GM21360 (cell line): ENCODE measurements around the gene VGLL3.
"Not testable (repeated sequence)": the region's sequence is repeated elsewhere in the genome, so short reads cannot be mapped to it uniquely, and the experiment has no call there.

Experiments
- ATAC-seq: cut with Tn5 transposase; IDR thresholded peaks from one replicate; pipeline ENCODE4 v1.9.1; 2021; ENCODE audit warnings: mild to moderate bottlenecking, moderate library complexity; ENCODE audit not compliant: unreplicated experiment

VGLL3 gene

DNA sequence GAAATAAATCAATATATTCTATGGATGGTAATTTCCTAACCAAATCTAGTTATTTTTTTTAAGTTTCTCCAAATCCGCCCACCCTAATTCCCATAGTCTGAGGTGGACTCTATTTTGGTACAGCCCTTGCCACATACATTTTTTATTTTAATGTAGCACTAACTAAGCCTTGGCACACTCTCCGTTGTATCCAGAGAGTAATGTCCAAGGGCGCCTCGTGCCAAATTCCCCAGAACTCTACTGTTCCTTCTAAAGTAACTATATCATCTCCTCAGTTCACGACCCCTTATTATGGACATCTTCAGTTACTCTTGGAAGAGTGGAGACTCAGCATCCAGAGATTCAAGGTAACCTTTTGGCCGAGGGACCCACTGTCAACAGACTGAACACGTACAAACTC lies 1.3 kb downstream of the VGLL3 start:
- ATAC-seq, result no peak

DNA sequence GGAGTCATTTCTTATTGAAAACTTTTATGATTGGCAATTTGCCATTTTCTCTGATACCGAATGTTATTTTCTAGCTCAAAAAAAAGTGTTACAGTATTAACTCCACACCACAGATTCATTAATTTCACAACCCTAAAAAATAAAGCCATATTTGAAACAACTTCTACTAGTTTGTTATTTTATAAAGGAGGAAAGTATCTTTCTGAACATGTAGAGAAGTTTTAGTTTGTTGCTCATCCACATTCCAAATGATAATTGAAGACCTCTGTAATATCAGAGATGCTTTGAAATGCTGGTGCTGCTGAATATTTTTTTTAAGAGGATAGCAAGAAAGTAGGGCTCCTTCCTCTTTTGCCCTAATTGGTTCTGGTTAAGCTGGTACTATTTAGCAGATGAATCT lies 1.9 kb downstream of the VGLL3 start:
- no peak for ATAC-seq

DNA sequence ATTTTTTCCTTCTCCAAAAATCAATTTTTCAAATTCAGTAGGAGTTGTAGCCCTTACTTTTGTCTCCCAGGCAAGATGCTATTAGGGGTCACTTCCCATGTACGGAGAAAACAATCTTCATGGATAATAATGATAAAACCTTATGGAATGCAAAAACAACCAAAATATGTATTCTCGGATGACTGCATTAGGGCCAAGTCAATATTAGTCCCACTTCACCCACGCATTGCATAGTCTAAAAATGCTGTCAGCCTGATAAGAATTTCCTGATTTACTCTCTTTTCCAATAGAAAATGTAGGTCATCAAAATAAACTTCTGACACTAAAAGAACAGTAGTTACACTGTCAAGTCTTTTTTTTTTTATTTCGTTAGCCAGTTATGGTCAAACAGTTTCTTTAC lies 2.7 kb downstream of the VGLL3 start:
- no peak for ATAC-seq

- ATAC-seq, result no peak
These were observed 3.6 kb downstream of the VGLL3 start for GRCh38 chr3:86987421-86987715.

- ATAC-seq, result no peak
These were observed 4.1 kb downstream of the VGLL3 start for GRCh38 chr3:86986671-86987420.

DNA sequence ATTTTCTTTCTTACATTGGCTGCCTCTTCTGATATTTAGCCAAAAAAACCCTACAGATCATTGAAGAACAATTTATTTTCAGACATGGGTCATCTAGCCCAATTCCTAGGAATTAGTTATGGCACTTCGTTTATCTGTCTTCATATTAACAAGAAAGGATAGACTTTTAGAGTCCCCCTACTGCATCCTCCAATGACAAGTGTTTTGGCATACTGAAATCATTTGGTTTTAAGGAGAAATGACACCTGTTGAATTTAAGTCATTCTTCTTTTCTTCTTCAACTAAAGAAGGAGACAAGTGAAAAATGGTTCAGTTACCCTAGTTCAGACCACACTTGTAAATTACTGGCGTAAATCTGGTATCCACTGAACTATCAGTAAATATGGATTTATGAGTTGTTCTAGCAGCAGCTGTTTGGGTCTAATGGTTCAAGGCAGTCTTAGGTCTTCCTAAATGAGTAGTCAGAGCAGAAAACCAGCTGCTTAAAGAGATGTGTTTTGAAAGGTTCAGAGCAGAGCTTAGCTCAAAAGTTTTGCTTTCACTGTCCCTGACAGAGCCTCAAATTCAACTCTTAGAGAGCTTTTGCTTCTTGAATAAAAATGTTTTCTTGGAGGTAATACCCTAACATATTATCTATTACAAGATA lies 5.6 kb downstream of the VGLL3 start:
- no peak for ATAC-seq

DNA sequence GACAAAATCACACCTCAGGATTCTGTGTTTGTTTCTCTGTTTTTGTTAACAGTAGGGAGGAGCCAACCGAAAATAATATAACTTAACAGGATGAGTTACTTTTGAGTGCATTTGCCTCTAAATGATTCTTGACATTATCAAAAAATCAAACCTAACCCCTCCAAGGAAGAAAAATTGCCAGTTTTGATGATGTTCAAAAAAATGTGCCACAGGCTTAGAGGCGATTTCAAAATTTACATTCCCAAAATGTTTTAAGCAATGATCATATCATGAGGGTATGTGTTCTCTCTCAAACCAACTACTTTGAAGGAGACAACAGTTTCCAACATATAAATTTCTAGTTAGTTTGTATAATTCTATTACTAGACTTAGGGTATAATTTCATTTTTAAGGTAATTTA lies 6.7 kb downstream of the VGLL3 start:
- ATAC-seq, result no peak

GRCh38 chr3:86982883-86983282 lies 8.1 kb downstream of the VGLL3 start:
- no peak for ATAC-seq

DNA sequence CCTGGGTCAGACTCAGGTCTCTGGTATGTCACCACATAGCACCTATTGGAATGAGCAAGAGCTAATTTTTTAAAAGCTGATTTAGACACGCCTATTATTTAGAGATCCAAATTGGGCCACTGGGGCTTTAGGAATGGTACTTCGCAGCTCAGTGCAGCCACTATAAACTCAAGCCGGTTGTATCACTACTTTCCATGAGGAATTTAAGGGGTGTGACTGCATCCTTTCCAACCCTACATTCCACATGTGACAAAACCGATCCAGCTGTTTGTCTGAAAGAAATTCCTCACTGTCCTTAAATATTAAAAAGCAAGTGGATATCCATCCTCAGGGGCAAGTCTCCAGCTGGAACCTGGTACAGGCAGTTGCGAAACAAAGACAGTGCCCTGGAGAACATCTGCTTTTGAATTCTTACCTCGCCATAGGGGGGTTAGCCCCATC lies 12.8 kb downstream of the VGLL3 start:
- no peak for ATAC-seq

DNA sequence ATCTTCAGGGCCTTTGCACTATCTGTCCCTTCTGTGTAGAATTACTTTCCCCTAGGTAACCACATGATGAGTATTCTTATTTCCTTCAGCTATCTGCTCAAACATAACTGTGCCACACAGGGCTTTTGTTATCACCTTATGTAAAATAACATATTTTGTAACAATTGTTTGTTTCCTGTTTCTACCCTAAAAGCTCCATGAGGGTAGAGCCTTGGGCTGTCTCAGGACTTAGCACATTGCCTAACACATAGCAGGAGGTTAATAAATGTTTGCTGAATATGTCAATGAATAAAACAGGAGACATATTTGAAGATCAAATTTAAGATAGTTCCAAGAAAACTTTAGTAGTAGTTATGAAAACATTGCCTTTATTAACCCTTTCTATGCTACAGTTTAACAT lies 14.7 kb downstream of the VGLL3 start:
- no peak for ATAC-seq

GRCh38 chr3:86974177-86974576 lies 16.8 kb downstream of the VGLL3 start:
- not testable (repeated sequence) for ATAC-seq

DNA sequence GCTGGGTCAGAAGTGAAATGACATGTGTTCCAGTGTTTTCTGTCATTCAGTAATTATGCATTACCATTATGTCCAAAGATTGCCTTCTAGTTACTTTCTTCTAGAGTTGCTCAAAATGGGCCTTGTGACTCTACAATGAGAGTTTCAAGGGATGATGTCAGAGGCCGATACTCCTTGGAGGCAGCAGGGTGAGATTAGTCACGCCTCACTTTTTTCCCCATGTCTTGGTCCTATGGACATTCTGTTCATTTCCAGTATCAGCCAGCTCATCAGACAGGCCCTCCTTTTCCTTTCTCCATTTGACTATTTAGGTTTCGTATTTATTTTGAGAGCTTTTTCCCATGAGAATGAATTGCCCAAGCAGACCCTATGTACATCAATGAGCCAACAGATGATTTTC lies 17.5 kb downstream of the VGLL3 start:
- no peak for ATAC-seq

DNA sequence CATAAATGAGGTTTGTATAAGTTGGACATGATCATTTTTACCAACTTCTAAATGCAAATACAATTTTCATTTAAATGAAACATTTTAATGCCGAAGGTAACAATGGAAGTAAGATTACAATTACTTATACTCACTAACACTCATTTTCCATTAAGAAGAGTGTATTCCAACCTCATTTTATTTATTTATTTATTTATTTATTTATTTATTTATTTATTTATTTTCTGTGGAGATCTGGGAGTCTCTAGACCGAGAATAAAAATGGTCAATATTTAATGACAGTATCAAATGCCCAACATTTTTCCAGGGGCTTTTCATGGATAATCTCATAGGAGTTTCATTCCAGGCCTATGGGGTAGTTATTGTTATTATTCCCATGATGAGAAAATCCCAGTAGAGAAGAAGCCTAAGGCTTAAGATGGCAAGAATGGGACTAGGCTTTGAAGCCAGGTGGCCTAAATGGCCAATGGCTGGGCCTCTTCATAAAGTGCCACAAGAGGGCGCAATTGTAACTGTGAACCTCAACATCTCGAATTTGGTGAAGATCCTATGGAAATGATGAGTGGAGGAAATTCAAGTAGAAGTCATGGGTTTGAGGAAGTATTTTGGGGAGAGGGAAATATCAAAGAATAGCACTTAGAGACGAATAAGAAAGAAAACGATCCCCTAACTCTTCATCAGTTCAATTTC lies 21.3 kb downstream of the VGLL3 start:
- peak; percentile 85 for ATAC-seq

DNA sequence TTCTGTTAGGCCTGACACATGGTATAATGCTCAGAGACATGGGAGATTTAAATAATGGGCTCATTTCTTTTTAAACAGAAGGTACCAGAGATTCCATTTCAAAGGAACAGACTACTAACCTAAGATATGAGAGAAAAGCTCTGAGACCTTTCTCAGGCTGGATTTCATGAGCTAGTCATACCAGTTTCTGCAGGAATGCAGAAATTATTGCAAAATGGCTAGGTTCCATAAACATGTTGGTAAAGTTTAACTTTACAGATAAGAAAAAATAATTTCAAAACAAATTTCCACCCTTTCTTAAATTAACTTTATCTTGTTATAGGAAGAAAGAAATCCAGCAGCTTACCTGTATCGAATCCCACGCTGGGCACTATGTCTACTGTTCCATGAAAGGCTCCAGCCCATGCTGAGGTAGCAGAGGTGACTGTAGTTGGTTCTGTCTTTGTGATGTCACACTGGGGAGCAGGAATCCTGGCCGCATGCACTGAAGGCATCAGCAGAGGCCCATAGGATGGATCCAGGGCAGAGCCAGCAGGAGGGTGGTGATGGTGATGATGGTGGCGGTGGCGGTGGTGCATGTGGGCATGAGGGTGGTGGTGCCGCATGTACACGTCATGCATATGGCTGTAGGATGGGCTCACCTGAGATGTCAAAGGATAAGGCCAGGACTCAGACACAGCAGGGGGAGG lies 22.6 kb downstream of the VGLL3 start:
- no peak for ATAC-seq

- no peak for ATAC-seq
These were observed 23.9 kb downstream of the VGLL3 start for GRCh38 chr3:86967062-86967461.

DNA sequence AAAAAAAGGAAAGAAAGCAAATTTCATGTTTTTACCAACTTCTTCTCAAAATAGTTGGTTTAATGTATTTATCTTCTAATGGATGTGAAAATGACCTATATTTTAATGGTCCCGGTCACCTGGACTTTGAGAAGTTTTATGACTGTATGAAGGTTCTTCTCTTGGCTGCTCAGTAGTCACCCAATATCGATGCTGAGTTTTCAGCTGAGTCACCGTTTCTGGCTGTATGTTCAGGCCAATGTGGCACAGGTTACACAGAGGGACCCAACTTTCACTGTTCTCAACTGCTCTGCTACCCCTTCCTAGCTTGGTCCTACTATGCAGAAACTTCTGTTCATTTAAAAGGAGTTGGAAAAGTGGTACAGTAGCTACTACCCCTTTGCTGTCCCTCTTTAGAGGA lies 25.8 kb downstream of the VGLL3 start:
- no peak for ATAC-seq

- ATAC-seq, result no peak
These were observed 27.3 kb downstream of the VGLL3 start for GRCh38 chr3:86963611-86964010.

DNA sequence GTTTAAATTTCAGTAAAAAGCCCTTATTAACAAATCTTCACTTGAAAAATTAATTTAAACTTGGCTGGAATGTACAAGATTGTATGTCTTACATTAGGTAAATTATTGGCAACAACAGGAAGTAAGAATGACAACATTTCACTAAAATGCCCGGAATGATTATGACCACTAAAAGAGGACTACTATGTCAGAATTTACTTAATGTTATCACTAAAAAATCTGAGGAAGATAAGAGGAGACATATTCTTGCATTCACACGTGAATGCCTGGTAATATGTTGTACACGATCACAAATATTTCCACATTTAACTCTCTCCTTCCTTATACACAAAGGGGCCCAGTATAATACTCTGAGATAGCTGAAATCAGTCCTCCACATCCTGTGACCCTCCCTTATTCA lies 29.7 kb downstream of the VGLL3 start:
- no peak for ATAC-seq

DNA sequence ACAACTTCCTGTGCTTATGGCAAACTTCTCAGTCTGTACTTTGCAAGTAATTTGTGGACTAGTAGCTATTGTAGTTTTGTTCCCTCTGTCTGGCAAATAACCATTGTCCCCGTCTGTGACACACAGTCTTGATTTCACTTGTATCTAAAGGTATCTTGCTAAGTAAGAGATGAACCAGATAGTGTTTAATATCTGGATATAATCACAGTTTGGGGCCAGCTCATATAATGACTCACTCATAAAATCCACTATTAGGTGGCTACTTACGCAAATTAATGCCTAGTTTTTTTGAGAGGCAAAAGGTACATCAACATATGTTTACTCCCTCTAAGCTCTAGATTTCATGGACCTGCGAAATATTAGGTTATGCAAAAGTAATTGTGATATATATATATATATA lies 30.4 kb downstream of the VGLL3 start:
- ATAC-seq, result no peak

- ATAC-seq, result no peak
These were observed 32.4 kb downstream of the VGLL3 start for GRCh38 chr3:86958534-86958933.

GRCh38 chr3:86954747-86955146 lies 36.2 kb downstream of the VGLL3 start:
- ATAC-seq, result no peak

DNA sequence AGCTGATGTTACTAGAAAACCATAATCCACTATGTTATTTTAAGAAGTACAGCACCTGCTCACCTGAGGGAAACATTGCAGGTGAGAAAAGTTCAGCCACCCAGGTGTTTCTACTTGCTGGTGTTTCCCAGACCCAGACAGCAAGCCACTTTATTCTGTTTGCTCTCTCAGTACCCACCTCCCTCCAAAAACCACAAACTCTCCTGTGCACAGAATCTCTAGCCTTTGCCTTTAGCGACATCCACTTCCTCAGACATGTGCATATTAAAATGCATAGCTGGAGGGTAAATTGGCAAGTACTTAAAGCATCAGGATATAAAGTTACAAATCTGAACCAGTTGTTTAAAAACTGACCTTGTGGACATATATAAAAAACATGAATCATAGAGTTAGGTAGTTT lies 36.7 kb downstream of the VGLL3 start:
- no peak for ATAC-seq
